Thyroid gland (tissue), 4 donors: Measurements from ENCODE around the gene CARS1.

ENCODE experiments used
- CTCF ChIP-seq, 6 experiments: fragments of 200-600 bp in 3 of 6; fragments of 450-650 bp in 3 of 6; sonication (generic) in 3 of 6; IDR thresholded peaks; one replicate each; pipeline ENCODE4 v1.5.1; 2016 to 2019; ENCODE audit warnings: antibody characterized with exemption in 6 of 6, mild to moderate bottlenecking in 2 of 6, inconsistent platforms in 1 of 6, moderate library complexity in 1 of 6
- POLR2A ChIP-seq, 2 donors: fragments of 450-650 bp; IDR thresholded peaks; one replicate each; pipeline ENCODE4 v1.6.1; 2017; ENCODE audit warnings: antibody characterized with exemption in 2 of 2, mild to moderate bottlenecking in 2 of 2, moderate library complexity in 1 of 2

GRCh38 chr11:3011891-3012885 lies 45.0 kb downstream of the CARS1 start:
- no peak for TF ChIP-seq CTCF (IDR thresholded peaks at IDR 0.05)
- no peak for TF ChIP-seq POLR2A (IDR thresholded peaks at IDR 0.05)
